ENCODE results near the gene CLPTM1. TPM values are rescaled to one million over a fixed set of nuclear protein-coding genes. Genes with fewer than 3 reads are reported as not detected.

CLPTM1 gene
- total and polyA plus RNA-seq, 4 donors: 35.9 to 130 (median 85.3) TPM

- ATAC-seq (ENCODE audit: insufficient read depth, low FRiP score): no peak
- H3K27ac ChIP-seq (ENCODE audit: low read depth in 1 of 2, low read length in 1 of 2): no peak overlapping the region
- no peak overlapping the region for H3K4me3 ChIP-seq
- no peak overlapping the region for H3K9ac ChIP-seq (ENCODE audit: insufficient read depth in 1 of 2, low read length in 2 of 2)
- H3K36me3 ChIP-seq (ENCODE audit: control insufficient read depth in 4 of 4, insufficient read depth in 4 of 4, low read length in 4 of 4): peaks cover 0 to 33% (median 0%) of the 10 kb centered on the region in 4 donors
- TF ChIP-seq CTCF (IDR thresholded peaks at IDR 0.05; ENCODE audit: control extremely low read depth, extremely low read depth): peak; percentile 44
- no peaks in the 10 kb centered on the region for H3K9me3 ChIP-seq (ENCODE audit: control insufficient read depth in 4 of 4, insufficient read depth in 3 of 4, low read length in 3 of 4)
- H3K4me1 ChIP-seq (ENCODE audit: control insufficient read depth in 5 of 5, insufficient read depth in 5 of 5, low read length in 5 of 5): no peaks in the 10 kb centered on the region
- peak; percentile 62 to 68 (median 63) for DNase-seq
- H3K27me3 ChIP-seq (ENCODE audit: control insufficient read depth in 3 of 3, insufficient read depth in 3 of 3, low read length in 2 of 3): no peaks in the 10 kb centered on the region
- 68 to 74% methylated on average over 13 of the region's 13 CpGs for WGBS, 2 donors
Observed at GRCh38 chr19:45016388-45017314, 61.5 kb downstream of the CLPTM1 start.

GRCh38 chr19:45019187-45019586 is 64.0 kb downstream of the CLPTM1 start:
- Histone ChIP-seq H3K4me1 (ENCODE audit: control insufficient read depth in 5 of 5, insufficient read depth in 5 of 5, low read length in 5 of 5) (no peaks in the 10 kb centered on the region), H3K4me3 (no peak overlapping the region), H3K27ac (ENCODE audit: low read depth in 1 of 2, low read length in 1 of 2) (no peak overlapping the region), H3K27me3 (ENCODE audit: control insufficient read depth in 3 of 3, insufficient read depth in 3 of 3, low read length in 2 of 3) (no peaks in the 10 kb centered on the region), H3K9ac (ENCODE audit: insufficient read depth in 1 of 2, low read length in 2 of 2) (no peak overlapping the region), H3K9me3 (ENCODE audit: control insufficient read depth in 4 of 4, insufficient read depth in 3 of 4, low read length in 3 of 4) (no peaks in the 10 kb centered on the region), H3K36me3 (ENCODE audit: control insufficient read depth in 4 of 4, insufficient read depth in 4 of 4, low read length in 4 of 4) (peaks cover 0 to 20% (median 0%) of the 10 kb centered on the region in 4 donors)
- WGBS, 2 donors: 86 to 94% methylated on average over 2 of the region's 2 CpGs
- DNase-seq (no peak), ATAC-seq (ENCODE audit: insufficient read depth, low FRiP score) (no peak)
- no peak for TF ChIP-seq CTCF (IDR thresholded peaks at IDR 0.05; ENCODE audit: control extremely low read depth, extremely low read depth)

GRCh38 chr19:45020071-45020470 is 64.9 kb downstream of the CLPTM1 start:
- H3K4me3 ChIP-seq: no peak overlapping the region
- H3K27me3 ChIP-seq (ENCODE audit: control insufficient read depth in 3 of 3, insufficient read depth in 3 of 3, low read length in 2 of 3): no peaks in the 10 kb centered on the region
- no peak for ATAC-seq (ENCODE audit: insufficient read depth, low FRiP score)
- peaks cover 0 to 20% (median 0%) of the 10 kb centered on the region in 4 donors for H3K36me3 ChIP-seq (ENCODE audit: control insufficient read depth in 4 of 4, insufficient read depth in 4 of 4, low read length in 4 of 4)
- DNase-seq: no peak
- no peaks in the 10 kb centered on the region for H3K4me1 ChIP-seq (ENCODE audit: control insufficient read depth in 5 of 5, insufficient read depth in 5 of 5, low read length in 5 of 5)
- 67 to 79% methylated on average over 3 of the region's 3 CpGs for WGBS, 2 donors
- no peaks in the 10 kb centered on the region for H3K9me3 ChIP-seq (ENCODE audit: control insufficient read depth in 4 of 4, insufficient read depth in 3 of 4, low read length in 3 of 4)
- no peak overlapping the region for H3K9ac ChIP-seq (ENCODE audit: insufficient read depth in 1 of 2, low read length in 2 of 2)
- no peak for TF ChIP-seq CTCF (IDR thresholded peaks at IDR 0.05; ENCODE audit: control extremely low read depth, extremely low read depth)
- H3K27ac ChIP-seq (ENCODE audit: low read depth in 1 of 2, low read length in 1 of 2): no peak overlapping the region

Measured in lung (tissue), 12 donors.